Breast epithelium (tissue), 3 donors: Measurements from ENCODE around the gene NAV3.

Experiments used
- CTCF ChIP-seq, 3 donors: fragments of 450-650 bp; IDR thresholded peaks; one replicate each; pipeline ENCODE4 v1.5.1; 2016 to 2017; ENCODE audit warnings: antibody characterized with exemption in 3 of 3, mild to moderate bottlenecking in 3 of 3, moderate library complexity in 3 of 3
- POLR2A ChIP-seq: fragments of 450-650 bp; IDR thresholded peaks from one replicate; pipeline ENCODE4 v1.6.1; 2016; ENCODE audit warnings: antibody characterized with exemption, mild to moderate bottlenecking, moderate library complexity
- POLR2AphosphoS5 ChIP-seq, 3 donors: sonication (generic); formaldehyde crosslinking; IDR thresholded peaks; one replicate each; pipeline ENCODE4 v1.6.1; 2017; ENCODE audit warnings: antibody characterized with exemption in 3 of 3

- TF ChIP-seq POLR2AphosphoS5 (IDR thresholded peaks at IDR 0.05) (no peak), CTCF (IDR thresholded peaks at IDR 0.05) (no peak), POLR2A (no peak)
These were observed 353.1 kb downstream of the NAV3 start for GRCh38 chr12:78183824-78184223.
